Kidney epithelial cell (primary cell): Measurements from ENCODE around the gene MAP4. TPM values are rescaled to one million over a fixed set of nuclear protein-coding genes. Genes with fewer than 3 reads are reported as not detected.

Experiments used
- DNase-seq: peaks from one replicate; pipeline ENCODE4 v3.0.0-alpha.2; 2010; ENCODE audit warnings: low read depth
- H3K27me3 ChIP-seq: 2 replicates; pipeline ENCODE4 v1.6.0; 2011; ENCODE audit warnings: low read length; ENCODE audit not compliant: control insufficient read depth, insufficient read depth
- H3K36me3 ChIP-seq: 2 replicates; pipeline ENCODE4 v1.5.1; 2011; ENCODE audit warnings: low read length; ENCODE audit not compliant: control insufficient read depth, insufficient read depth
- H3K4me3 ChIP-seq: 2 replicates; pipeline ENCODE4 v1.5.1; 2011; ENCODE audit warnings: low read depth, mild to moderate bottlenecking, control low read depth, low read length
- total RNA-seq: library from RNA; depleted of rRNA; stranded (reverse); fragments of >200 nt; gene quantifications from 2 replicates; pipeline ENCODE4 v1.2.3, GENCODE V29; 2015
- TF ChIP-seq, protein P1 (sequence below): IDR thresholded peaks from 2 replicates; pipeline ENCODE4 v1.5.1; 2011; ENCODE audit warnings: mild to moderate bottlenecking, moderate library complexity, low read length, control low read depth, inconsistent platforms; ENCODE audit not compliant: insufficient read depth, poor library complexity, severe bottlenecking

Gene MAP4
- total RNA-seq, 1 donor from 2014 or later, result 123 TPM

DNA sequence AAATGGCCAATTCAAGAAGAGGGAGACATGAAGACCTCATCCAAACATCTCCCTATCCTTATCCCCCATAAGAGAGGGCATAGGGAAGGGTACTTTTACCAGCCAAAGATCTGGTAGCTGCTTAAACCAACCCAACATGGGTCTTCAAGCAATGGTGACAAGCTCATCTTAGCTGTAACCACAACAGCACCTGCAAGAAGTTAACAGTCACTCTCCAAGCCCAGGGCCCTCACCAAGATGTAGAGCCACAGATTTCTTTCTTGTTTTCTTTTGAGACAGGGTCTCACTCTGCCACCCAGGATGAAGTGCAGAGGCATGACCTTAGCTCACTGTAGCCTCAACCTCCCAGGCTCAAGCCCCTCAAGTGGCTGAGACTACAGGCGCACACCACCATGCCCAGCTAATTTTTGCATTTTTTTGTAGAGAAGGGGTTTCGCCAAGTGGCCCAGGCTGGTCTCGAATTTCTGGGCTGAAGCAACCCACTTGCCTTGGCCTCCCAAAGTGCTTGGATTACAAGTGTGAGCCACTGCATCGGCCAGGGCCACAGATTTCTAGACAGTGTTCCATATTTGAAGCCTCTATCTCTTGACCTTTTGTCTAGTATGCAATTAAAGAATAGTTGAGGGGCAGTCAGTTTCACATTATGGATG is 156.1 kb downstream of the MAP4 start:
- no peaks in the 10 kb centered on the region for H3K27me3 ChIP-seq
- no peak for DNase-seq
- no peak overlapping the region for H3K4me3 ChIP-seq
- H3K36me3 ChIP-seq, result peaks cover 3% of the 10 kb centered on the region
- TF ChIP-seq, protein P1, sequence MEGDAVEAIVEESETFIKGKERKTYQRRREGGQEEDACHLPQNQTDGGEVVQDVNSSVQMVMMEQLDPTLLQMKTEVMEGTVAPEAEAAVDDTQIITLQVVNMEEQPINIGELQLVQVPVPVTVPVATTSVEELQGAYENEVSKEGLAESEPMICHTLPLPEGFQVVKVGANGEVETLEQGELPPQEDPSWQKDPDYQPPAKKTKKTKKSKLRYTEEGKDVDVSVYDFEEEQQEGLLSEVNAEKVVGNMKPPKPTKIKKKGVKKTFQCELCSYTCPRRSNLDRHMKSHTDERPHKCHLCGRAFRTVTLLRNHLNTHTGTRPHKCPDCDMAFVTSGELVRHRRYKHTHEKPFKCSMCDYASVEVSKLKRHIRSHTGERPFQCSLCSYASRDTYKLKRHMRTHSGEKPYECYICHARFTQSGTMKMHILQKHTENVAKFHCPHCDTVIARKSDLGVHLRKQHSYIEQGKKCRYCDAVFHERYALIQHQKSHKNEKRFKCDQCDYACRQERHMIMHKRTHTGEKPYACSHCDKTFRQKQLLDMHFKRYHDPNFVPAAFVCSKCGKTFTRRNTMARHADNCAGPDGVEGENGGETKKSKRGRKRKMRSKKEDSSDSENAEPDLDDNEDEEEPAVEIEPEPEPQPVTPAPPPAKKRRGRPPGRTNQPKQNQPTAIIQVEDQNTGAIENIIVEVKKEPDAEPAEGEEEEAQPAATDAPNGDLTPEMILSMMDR, result no peak

DNA sequence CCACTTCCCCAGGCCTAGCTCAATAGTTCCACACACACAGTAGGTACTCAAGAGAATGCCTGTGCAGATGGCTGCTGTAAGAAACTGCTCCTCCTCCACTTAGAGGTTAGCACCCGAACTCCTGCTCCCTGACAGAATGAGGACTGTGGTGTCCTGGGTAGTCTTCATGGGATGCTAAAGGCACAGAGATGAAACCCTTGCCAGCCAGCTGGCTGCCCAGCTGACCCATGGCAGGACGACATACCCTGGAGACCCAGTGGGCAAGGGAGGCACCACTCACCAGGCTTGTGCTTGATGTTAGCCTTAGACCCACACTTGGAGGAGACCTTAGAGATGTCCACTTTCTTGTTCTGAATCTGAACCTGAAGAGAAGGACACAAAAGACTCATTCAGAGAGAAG is 159.1 kb downstream of the MAP4 start:
- Histone ChIP-seq H3K4me3 (no peak overlapping the region), H3K27me3 (no peaks in the 10 kb centered on the region), H3K36me3 (peaks cover 4% of the 10 kb centered on the region)
- TF ChIP-seq, protein P1, result no peak
- no peak for DNase-seq

DNA sequence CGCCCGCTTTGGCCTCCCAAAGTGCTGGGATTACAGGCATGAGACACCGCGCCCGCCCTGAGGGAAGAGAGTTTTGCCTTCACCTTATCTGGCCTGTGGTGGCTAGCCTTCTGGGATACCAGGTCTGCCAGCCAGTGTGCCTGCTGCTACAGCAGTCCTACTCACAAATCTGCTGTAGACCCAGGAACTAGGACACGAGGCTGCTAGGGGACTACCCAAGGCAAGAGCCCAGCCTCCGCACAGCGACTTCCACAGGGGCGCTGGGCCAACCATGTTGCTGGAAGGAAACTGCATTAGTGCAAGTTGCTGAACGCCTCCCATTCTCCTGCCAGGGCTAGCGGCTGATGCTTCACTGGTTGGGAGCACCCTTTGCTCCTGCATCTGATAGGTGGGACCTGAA is 159.5 kb downstream of the MAP4 start:
- H3K4me3 ChIP-seq, result no peak overlapping the region
- H3K27me3 ChIP-seq, result no peaks in the 10 kb centered on the region
- no peak for DNase-seq
- TF ChIP-seq, protein P1, result no peak
- H3K36me3 ChIP-seq, result peaks cover 4% of the 10 kb centered on the region

DNA sequence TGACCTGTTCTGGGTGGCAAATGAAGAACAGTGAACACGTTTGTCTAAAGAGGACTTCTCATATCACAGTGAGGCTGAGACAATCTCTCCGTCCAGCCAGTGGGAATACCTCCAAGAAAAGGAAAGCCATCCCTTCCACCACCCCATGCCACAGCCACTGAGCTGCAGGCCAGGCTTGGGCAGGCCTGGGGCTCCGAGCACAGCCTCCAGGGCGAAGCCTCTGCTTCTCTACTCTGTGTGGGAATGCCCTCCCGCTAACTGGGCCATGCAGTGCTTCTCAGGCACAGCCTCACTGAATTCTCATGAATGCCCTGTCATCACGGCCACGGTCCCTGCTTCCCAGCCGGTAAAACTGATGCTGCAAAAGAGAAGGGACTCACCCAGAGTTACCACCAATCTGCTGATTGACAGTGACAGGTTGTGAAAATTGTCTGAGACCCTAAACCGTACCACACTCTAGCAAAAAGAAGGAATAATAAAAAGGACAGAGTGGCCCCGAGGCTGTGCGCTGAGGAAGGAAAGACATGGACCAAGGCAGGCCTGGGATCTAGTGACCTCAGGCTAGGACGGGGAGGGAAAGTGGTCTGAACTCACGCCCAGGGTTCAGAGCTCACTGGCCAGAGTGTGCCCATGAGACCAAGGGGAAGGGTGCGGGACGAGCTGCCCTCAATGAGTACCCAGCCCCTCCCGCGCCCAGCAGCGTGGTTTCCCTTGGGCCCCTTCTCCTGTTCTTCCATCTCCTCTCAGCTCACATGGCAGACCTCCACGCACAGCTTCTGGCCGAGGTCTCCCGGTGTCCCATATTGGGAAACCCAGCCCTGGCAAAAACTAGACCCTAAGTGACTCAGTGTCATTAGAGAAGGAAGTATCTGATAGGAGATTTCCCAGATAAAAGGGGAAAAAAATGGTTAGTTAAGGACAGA is 160.5 kb downstream of the MAP4 start:
- TF ChIP-seq, protein P1, result no peak
- H3K4me3 ChIP-seq, result no peak overlapping the region
- no peak for DNase-seq
- peaks cover 7% of the 10 kb centered on the region for H3K36me3 ChIP-seq
- H3K27me3 ChIP-seq, result no peaks in the 10 kb centered on the region

DNA sequence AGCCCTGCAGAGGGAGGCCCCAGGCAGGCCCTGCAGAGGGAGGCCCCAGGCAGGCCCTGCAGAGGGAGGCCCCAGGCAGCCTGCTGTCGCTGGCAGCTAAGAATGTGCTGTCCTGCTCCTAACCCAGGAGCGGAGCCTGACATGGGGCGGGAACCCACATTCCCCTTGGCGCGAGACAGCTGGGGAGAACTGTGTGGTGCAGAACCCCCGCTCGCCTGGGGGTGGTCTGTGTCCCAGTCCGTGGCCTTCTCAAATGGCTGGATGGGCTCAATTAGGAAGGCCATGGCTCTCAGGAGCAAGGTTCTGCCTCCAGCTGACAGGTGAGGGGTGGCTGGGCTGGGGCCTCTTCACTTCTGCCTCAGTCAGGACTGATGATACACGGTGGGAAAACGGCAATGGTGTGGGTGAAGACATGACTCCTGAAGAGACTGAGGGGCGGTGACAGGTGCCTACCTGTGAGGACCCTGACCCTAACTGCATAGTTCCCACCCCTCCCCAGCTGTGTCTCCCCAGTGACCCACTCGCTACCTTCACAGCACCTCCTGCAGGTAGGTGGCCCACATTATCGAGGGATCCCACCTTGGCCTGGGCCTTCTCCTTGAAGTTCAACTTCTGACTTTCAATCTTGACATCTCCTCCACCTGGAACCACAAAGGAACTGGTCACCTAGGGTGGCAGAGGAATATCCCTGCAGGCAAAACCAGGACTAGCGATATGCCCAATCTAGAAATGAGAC is 161.3 kb downstream of the MAP4 start:
- Histone ChIP-seq H3K27me3 (no peaks in the 10 kb centered on the region), H3K4me3 (no peak overlapping the region), H3K36me3 (peaks cover 7% of the 10 kb centered on the region)
- TF ChIP-seq, protein P1, result no peak
- no peak for DNase-seq
